HG03432 (cell line): ENCODE results near the gene MAEA.
"Not testable (repeated sequence)": the region's sequence is repeated elsewhere in the genome, so short reads cannot be mapped to it uniquely, and the experiment has no call there.

Experiments used
- ATAC-seq: cut with Tn5 transposase; IDR thresholded peaks from one replicate; pipeline ENCODE4 v1.9.1; 2021; ENCODE audit warnings: mild to moderate bottlenecking, moderate library complexity; ENCODE audit not compliant: unreplicated experiment

Gene MAEA

DNA sequence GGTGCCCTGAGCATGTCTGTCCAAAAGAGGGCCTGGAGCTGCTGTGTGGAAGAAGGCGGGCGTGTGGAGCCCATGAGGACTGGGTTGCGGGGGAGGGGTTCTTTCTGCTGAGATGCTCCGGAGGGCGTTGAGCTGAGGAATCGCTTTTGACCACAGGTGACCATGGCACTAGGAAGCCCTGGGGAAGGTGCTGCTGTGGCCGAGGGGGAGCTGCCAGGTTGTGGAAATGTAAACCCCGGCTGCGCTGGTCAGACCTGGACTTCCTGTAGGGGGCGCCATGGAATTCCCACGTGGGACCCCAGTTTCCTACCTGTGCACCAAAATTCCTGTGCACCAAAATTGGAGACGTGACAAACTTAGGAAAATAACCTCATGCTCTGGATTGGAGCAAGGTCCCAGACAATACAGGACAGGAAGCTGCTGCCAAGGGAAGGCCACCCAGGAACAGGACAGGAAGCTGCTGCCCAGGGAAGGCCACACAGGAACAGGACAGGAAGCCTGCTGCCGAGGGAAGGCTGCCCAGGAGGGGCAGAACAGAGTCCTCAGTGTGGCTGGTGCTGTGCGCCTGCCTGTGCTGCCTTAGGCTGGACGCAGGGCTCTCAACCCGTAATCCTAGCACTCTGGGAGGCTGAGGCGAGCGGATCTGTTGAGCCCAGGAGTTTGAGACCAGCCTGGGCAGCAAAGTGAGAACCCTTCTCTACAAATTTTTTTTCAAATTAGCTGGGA lies 29.0 kb downstream of the MAEA start:
- no peak for ATAC-seq

GRCh38 chr4:1321486-1321885 lies 31.8 kb downstream of the MAEA start:
- no peak for ATAC-seq

DNA sequence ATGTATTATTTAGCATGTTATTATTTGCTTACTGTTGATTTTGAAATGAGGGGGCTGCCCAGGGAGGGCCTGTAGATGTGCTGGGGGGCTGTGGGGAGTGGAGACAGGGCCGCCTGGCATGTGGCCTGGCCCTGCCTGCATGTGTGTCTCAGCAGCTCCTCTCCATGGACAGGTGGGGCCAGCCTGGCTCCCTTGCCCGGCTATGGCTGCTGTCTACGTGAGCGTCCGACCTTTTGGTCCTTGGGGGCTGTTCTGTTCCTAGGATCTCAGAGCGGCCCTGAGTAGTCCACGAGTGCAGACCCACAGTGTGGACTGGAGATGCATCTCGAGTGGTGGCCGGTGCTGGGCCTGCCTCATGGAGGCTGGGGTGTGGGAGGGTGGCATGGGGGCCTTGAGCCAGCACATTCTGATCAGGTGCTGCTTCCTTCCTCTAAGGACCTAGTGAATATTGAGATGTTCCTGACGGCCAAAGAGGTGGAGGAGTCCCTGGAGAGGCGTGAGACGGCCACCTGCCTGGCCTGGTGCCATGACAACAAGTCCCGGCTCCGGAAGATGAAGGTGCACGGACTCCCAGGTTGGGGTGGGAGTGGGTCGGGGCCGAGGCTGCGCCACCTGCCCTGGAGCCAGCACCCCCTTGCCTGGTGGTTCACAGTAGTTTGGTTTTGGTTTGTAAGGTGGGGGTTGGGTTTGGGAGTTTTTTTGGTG lies 32.4 kb downstream of the MAEA start:
- ATAC-seq = no peak

DNA sequence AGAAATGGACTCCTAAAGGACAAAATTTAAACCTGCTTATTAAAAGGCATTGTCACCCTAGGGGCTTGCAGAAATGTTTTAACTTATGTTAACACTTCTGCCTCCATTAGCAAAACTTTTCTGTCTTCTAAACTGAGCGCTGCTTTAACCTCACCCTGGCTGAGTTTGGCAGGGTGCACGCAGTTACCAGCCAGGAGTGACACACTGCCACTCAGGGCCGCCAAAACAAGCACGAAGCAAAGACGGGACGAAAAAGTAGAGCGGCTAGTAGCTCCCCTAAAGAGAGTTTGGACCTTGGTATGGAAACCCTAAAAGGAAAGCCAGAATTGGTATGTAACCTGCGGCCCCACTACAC lies 33.6 kb downstream of the MAEA start:
- ATAC-seq = no peak

DNA sequence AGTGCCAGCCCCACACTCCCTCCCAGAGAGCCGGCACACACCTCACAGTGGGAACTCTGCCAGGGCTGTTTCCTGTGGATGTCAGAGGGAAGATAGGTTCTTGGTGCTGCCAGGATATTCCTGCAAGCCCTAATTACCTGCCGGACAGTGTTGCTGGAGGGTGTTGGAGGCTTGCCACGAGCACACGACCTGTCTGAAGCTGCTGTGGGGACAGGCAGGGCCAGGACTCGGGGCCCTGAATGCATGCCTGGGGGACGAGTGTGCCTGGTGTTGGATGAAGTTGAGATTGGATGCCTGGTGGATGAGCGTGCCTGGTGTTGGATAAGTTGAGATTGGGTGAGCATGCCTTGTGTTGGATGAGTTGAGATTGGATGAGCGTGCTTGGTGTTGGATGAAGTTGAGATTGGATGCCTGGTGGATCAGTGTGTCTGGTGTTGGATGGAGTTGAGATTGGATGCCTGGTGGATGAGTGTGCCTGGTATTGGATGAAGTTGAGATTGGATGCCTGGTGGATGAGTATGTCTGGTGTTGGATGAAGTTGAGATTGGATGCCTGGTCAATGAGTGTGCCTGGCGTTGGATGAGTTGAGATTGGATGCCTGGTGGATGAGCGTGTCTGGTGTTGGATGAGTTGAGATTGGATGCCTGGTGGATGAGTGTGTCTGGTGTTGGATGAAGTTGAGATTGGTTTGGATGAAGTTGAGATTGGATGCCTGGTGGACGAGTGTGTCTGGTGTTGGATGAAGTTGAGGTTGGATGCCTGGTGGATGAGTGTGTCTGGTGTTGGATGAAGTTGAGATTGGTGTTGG lies 34.1 kb downstream of the MAEA start:
- ATAC-seq = no peak

GRCh38 chr4:1324443-1325175 lies 34.9 kb downstream of the MAEA start:
- not testable (repeated sequence) for ATAC-seq

DNA sequence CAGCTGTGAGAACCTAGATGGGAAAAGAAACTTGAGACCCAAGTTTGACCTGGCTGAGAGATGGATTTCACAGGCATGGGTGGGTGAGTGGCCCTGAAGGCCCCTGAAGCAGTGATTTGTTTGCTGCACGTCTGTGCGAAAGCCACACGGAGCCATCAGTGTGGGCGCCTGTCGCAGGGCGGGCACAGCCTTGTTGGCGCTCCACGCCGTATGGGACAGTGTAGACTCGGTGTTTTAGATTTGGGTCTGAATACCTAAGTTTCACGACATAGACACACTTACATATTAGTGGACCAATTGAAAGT lies 35.4 kb downstream of the MAEA start:
- ATAC-seq = no peak

DNA sequence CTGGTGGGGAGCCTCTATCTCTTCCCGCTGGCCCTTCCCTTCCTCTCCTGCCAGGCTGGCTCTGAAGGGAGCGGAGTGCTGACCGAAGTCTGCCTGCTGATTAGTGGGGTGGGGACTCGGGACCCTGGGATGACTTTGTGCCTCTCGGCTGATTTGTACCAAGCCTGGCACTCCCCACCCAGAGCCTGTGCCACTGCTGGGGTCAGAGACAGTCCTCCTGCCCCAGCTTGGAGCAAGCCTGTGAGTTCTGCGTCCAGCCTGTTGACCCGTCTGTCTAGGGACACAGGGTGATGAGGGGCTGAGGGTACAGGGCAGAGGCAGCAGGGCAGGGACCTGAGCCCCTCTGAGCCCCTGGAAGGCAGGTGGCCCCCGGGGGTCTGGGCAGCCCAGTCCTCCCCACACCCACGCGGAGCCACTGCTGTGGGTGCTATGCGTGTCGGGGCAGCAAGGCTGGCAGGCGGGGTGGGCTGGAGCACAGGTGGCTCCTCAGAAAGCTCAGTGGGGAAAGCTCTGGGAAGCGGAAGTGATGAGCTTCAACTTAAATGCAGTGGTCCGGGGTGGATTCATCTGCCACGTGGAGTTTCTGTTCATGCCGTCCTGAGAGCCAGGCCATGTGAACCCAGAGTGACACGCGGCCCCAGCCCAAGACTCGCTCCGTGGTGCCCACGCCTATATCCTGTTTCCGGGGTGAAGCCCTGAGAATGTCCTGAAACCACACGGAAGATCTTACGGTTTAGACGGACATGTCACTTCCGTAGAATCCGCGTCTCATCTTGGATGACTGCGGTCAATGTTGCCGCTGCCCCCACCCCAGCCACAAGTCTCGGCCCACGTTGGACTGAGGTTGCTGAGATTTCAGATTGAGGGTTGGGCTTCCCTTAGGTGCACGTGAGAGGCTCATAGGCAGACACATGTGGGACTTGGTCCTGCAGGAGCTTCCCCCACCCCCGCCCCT lies 36.3 kb downstream of the MAEA start:
- ATAC-seq = no peak

GRCh38 chr4:1326751-1327525 lies 37.2 kb downstream of the MAEA start:
- no peak for ATAC-seq

DNA sequence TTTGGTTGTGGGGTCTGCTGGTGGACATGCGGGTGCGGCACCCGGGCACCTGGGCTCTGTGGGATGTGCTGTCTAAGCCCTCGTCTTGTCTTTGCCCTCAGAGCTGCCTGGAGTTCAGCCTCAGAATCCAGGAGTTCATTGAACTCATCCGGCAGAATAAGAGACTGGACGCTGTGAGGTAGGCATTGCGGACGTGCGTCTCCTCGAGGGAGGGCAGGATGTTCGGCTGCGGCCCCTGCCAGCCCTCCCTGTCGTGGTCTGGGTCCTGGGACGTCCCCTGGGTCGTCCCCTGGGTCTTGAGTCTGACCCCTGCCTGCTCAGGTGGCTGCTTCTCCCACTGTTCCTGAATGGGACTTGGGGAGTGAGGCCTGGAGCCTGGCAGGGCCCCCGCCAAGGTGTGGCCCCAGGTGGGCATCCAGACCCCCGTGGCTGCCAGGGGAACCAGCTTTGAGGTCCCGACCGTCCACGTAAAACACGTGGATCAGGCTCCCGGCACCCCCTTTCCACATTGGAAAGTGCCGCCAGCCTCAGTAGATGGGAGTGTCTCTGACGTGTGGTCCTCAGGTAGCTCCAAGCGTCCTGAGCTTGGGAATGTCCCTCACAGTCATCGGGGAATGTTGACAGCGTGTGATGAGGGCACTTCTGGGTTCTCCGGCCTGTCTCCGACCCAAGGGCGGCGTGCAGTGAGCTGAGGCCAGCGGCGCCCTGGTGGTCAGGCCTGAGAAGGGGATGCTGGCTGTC lies 38.0 kb downstream of the MAEA start:
- no peak for ATAC-seq

GRCh38 chr4:1328267-1329155 lies 38.8 kb downstream of the MAEA start:
- no peak for ATAC-seq

GRCh38 chr4:1329408-1330371 lies 40.0 kb downstream of the MAEA start:
- no peak for ATAC-seq

GRCh38 chr4:1330761-1331590 lies 41.3 kb downstream of the MAEA start:
- ATAC-seq = no peak

DNA sequence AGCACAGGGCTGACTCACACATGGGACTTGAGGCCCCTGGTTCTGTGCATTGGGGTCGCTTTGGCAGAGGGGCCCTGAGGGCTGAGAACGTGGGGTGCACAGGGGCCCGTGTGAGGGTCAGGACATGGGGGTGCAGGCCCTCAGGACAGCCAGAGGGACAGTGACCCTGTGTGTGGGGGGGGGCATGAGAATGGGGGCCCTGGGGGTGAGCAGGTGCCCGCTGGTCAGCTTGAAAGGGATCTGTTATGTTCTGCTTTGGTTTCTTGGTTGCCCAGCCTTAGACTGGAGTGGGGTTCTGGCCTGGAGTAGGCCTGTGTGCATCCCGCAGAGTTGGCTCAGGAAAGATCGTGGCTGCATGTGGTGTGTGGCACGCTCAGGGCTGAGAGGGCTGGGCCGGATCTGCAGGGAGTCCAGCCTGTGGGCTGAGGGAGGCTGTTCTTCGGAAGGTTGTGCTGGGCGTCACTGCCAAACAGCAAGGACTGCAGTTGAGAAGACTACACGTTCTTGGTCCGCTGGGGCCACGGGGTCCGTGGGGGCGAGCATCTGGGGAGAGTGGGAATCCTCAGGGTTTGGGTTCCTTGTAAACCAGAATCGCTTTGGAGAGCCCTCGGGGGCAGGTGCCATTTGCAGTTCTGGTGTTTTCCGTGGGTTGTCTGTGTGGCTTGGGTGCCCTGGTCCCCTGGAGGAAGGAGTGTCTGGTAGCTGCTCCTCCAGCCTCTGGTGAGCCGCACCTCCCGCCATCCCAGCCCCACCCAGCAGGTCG lies 42.1 kb downstream of the MAEA start:
- ATAC-seq = no peak

DNA sequence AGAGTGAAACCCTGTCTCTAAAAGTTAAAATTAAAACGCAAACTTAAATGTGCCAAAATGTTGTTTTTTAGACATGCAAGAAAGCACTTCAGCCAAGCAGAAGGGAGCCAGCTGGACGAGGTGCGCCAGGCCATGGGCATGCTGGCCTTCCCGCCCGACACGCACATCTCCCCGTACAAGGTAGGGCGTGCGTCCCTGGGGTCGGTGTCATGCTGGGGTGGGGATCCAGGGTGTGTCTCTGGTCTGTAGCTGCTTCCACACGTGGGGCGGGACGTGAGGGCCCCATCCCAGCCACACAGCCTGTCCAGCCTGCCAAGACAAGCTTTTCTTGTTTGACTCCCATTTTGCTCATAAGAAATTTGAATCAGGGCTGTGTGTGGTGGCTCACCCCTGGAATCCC lies 43.0 kb downstream of the MAEA start:
- ATAC-seq = no peak
